Neural progenitor cell (in vitro differentiated cells): ENCODE results near the gene ZYX. TPM values are rescaled to one million over a fixed set of nuclear protein-coding genes. Genes with fewer than 3 reads are reported as not detected.

Experiments used
- DNase-seq: peaks from one replicate; pipeline ENCODE4 v3.0.0-alpha.2; 2016; ENCODE audit warnings: low spot score
- H2AFZ ChIP-seq: fragments of 200-600 bp; sonication (generic); replicated peaks from 2 replicates; pipeline ENCODE4 v1.6.1; 2016; ENCODE audit warnings: antibody characterized with exemption
- H3F3A ChIP-seq: fragments of 200-600 bp; sonication (generic); 2 replicates; pipeline ENCODE4 v1.6.1; 2016; ENCODE audit warnings: antibody characterized with exemption, low read depth
- H3K27ac ChIP-seq: fragments of 200-600 bp; sonication (generic); 2 replicates; pipeline ENCODE4 v1.5.1; 2016; ENCODE audit warnings: mild to moderate bottlenecking
- H3K27me3 ChIP-seq: fragments of 200-600 bp; sonication (generic); 2 replicates; pipeline ENCODE4 v1.6.1; 2016; ENCODE audit warnings: mild to moderate bottlenecking, moderate library complexity
- H3K36me3 ChIP-seq: fragments of 200-600 bp; sonication (generic); 2 replicates; pipeline ENCODE4 v1.5.1; 2016
- H3K4me1 ChIP-seq: fragments of 200-600 bp; sonication (generic); 2 replicates; pipeline ENCODE4 v1.6.1; 2016; ENCODE audit warnings: mixed run types
- H3K4me2 ChIP-seq: fragments of 200-600 bp; sonication (generic); 2 replicates; pipeline ENCODE4 v1.6.1; 2016
- H3K4me3 ChIP-seq: fragments of 200-600 bp; sonication (generic); 2 replicates; pipeline ENCODE4 v1.5.1; 2016
- H3K79me2 ChIP-seq: fragments of 200-600 bp; sonication (generic); 2 replicates; pipeline ENCODE4 v1.6.1; 2016; ENCODE audit warnings: low read depth
- H3K9ac ChIP-seq: fragments of 200-600 bp; sonication (generic); 2 replicates; pipeline ENCODE4 v1.6.1; 2016
- H3K9me3 ChIP-seq: fragments of 200-600 bp; sonication (generic); 2 replicates; pipeline ENCODE4 v1.5.1; 2016; ENCODE audit warnings: low read depth
- H4K20me1 ChIP-seq: fragments of 200-600 bp; sonication (generic); 2 replicates; pipeline ENCODE4 v1.6.1; 2016; ENCODE audit warnings: low read depth
- H3K27ac Mint-ChIP-seq: 3 replicates; pipeline ENCODE4 v1.8.0; 2021; ENCODE audit warnings: mixed read lengths
- H3K27me3 Mint-ChIP-seq: 2 replicates; pipeline ENCODE4 v1.8.0; 2022; ENCODE audit warnings: low read depth, mild to moderate bottlenecking, inconsistent platforms, moderate library complexity, mixed read lengths; ENCODE audit not compliant: insufficient read depth
- H3K36me3 Mint-ChIP-seq: 3 replicates; pipeline ENCODE4 v1.8.0; 2021; ENCODE audit warnings: mixed read lengths
- H3K4me1 Mint-ChIP-seq: 3 replicates; pipeline ENCODE4 v1.8.0; 2021; ENCODE audit warnings: mixed read lengths
- H3K4me3 Mint-ChIP-seq: 3 replicates; pipeline ENCODE4 v1.8.0; 2021; ENCODE audit warnings: mild to moderate bottlenecking, moderate library complexity, mixed read lengths
- H3K9me3 Mint-ChIP-seq: 3 replicates; pipeline ENCODE4 v1.8.0; 2020; ENCODE audit warnings: mixed read lengths
- CTCF ChIP-seq: fragments of 200-600 bp; sonication (generic); IDR thresholded peaks from 2 replicates; pipeline ENCODE4 v1.5.1; 2017; ENCODE audit warnings: antibody characterized with exemption, mild to moderate bottlenecking
- EZH2 ChIP-seq: fragments of 200-600 bp; sonication (generic); IDR thresholded peaks from 2 replicates; pipeline ENCODE4 v1.6.1; 2017; ENCODE audit warnings: antibody characterized with exemption, mild to moderate bottlenecking, moderate library complexity
- EZH2phosphoT487 ChIP-seq: fragments of 200-600 bp; sonication (generic); IDR thresholded peaks from 2 replicates; pipeline ENCODE4 v1.6.1; 2017; ENCODE audit warnings: antibody characterized with exemption
- total RNA-seq: library from RNA; depleted of rRNA; stranded (reverse); fragments of >200 nt; gene quantifications from 2 replicates; pipeline ENCODE4 v1.2.3, GENCODE V29; 2015; ENCODE audit warnings: low replicate concordance

ZYX gene
- total RNA-seq, 1 donor from 2014 or later, result 5.2 TPM

GRCh38 chr7:143394777-143395176 lies 13.6 kb downstream of the ZYX start:
- TF ChIP-seq EZH2 (no peak), EZH2phosphoT487 (no peak), CTCF (no peak)
- Histone ChIP-seq H3K36me3 (no peaks in the 10 kb centered on the region), H3K4me1 (no peaks in the 10 kb centered on the region), H3K27ac (no peak overlapping the region), H2AFZ (no peak overlapping the region), H3F3A (no peaks in the 10 kb centered on the region), H3K27me3 (no peaks in the 10 kb centered on the region), H3K4me3 (no peak overlapping the region), H3K9me3 (no peaks in the 10 kb centered on the region), H4K20me1 (peaks cover 8% of the 10 kb centered on the region), H3K79me2 (no peaks in the 10 kb centered on the region), H3K9ac (no peak overlapping the region), H3K4me2 (no peak overlapping the region)
- peaks cover 8% of the 10 kb centered on the region for H3K27me3 Mint-ChIP-seq
- no peak overlapping the region for H3K27ac Mint-ChIP-seq
- H3K4me3 Mint-ChIP-seq, result no peak overlapping the region
- H3K36me3 Mint-ChIP-seq, result peaks cover 19% of the 10 kb centered on the region
- H3K4me1 Mint-ChIP-seq, result peaks cover 5% of the 10 kb centered on the region
- no peak for DNase-seq
- H3K9me3 Mint-ChIP-seq, result peaks cover 4% of the 10 kb centered on the region

GRCh38 chr7:143395187-143396149 lies 14.3 kb downstream of the ZYX start:
- peaks cover 8% of the 10 kb centered on the region for H3K27me3 Mint-ChIP-seq
- H3K36me3 Mint-ChIP-seq, result peaks cover 14% of the 10 kb centered on the region

GRCh38 chr7:143396182-143396581 lies 15.0 kb downstream of the ZYX start:
- no peaks in the 10 kb centered on the region for H3K36me3 ChIP-seq
- no peak overlapping the region for H3K9ac ChIP-seq
- H3K4me1 ChIP-seq, result no peaks in the 10 kb centered on the region
- peaks cover 5% of the 10 kb centered on the region for H3K4me1 Mint-ChIP-seq
- DNase-seq, result no peak
- TF ChIP-seq CTCF (no peak), EZH2 (no peak), EZH2phosphoT487 (no peak)
- no peak overlapping the region for H3K27ac Mint-ChIP-seq
- peaks cover 8% of the 10 kb centered on the region for H3K27me3 Mint-ChIP-seq
- no peak overlapping the region for H3K27ac ChIP-seq
- no peaks in the 10 kb centered on the region for H3F3A ChIP-seq
- no peak overlapping the region for H3K4me3 ChIP-seq
- H3K4me3 Mint-ChIP-seq, result no peak overlapping the region
- peaks cover 4% of the 10 kb centered on the region for H3K9me3 Mint-ChIP-seq
- no peaks in the 10 kb centered on the region for H3K27me3 ChIP-seq
- no peak overlapping the region for H2AFZ ChIP-seq
- H3K9me3 ChIP-seq, result no peaks in the 10 kb centered on the region
- peaks cover 14% of the 10 kb centered on the region for H3K36me3 Mint-ChIP-seq
- H3K4me2 ChIP-seq, result no peak overlapping the region
- no peaks in the 10 kb centered on the region for H3K79me2 ChIP-seq
- H4K20me1 ChIP-seq, result no peaks in the 10 kb centered on the region

More at GRCh38 chr7:143395187-143396149, 14.3 kb downstream of the ZYX start:
- Histone ChIP-seq H3F3A (no peaks in the 10 kb centered on the region), H3K9me3 (no peaks in the 10 kb centered on the region), H3K4me3 (no peak overlapping the region), H4K20me1 (peaks cover 4% of the 10 kb centered on the region), H3K36me3 (no peaks in the 10 kb centered on the region), H3K4me2 (no peak overlapping the region), H3K79me2 (no peaks in the 10 kb centered on the region), H3K27me3 (no peaks in the 10 kb centered on the region), H3K4me1 (no peaks in the 10 kb centered on the region), H2AFZ (no peak overlapping the region), H3K9ac (no peak overlapping the region), H3K27ac (no peak overlapping the region)
- H3K9me3 Mint-ChIP-seq, result peaks cover 4% of the 10 kb centered on the region
- peak overlapping the region; percentile 57 for H3K4me3 Mint-ChIP-seq
- TF ChIP-seq EZH2, result no peak
- DNase-seq, result no peak
- no peak overlapping the region for H3K27ac Mint-ChIP-seq
- peaks cover 5% of the 10 kb centered on the region for H3K4me1 Mint-ChIP-seq
